ENCODE data around the gene NDE1.

DNA sequence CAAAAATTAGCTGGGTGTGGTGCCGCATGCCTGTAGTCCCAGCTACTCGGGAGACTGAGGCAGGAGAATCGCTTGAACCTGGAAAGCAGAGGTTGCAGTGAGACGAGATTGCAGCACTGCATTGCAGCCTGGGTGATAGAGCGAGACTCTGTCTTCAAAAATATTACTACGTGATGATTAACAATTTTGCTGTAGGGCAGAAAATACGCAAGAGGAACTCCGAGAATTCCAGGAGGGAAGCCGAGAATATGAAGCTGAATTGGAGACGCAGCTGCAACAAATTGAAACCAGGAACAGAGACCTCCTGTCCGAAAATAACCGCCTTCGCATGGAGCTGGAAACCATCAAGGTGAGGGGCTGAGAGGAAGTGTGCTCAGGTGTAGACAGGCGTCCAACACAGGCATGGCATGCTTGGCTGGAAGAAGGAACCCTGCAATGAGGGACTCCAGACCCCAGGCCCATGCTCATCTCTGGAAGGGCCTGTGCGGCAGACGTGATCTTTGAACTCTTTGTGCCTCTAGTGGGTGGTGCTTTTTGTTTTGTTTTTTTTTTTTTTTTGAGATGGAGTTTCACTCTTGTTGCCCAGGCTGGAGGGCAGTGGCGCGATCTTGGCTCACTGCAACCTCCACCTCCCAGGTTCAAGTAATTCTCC is 17.2 kb downstream of the NDE1 start:
- TF ChIP-seq, protein P1, sequence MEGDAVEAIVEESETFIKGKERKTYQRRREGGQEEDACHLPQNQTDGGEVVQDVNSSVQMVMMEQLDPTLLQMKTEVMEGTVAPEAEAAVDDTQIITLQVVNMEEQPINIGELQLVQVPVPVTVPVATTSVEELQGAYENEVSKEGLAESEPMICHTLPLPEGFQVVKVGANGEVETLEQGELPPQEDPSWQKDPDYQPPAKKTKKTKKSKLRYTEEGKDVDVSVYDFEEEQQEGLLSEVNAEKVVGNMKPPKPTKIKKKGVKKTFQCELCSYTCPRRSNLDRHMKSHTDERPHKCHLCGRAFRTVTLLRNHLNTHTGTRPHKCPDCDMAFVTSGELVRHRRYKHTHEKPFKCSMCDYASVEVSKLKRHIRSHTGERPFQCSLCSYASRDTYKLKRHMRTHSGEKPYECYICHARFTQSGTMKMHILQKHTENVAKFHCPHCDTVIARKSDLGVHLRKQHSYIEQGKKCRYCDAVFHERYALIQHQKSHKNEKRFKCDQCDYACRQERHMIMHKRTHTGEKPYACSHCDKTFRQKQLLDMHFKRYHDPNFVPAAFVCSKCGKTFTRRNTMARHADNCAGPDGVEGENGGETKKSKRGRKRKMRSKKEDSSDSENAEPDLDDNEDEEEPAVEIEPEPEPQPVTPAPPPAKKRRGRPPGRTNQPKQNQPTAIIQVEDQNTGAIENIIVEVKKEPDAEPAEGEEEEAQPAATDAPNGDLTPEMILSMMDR (IDR thresholded peaks at IDR 0.05; ENCODE audit: low read length), result no peak
- TF ChIP-seq EZH2 (optimal IDR thresholded peaks at IDR 0.05; ENCODE audit: low read depth, low read length) (no peak), EZH2phosphoT487 (IDR thresholded peaks at IDR 0.05; ENCODE audit: low read length) (no peak)
